ENCODE measurements around the gene PLXNA2. TPM values are rescaled to one million over a fixed set of nuclear protein-coding genes. Genes with fewer than 3 reads are reported as not detected.
A peak's percentile ranks its signal among the peaks of the same experiment; 100 is the strongest.

Gene PLXNA2
- total and polyA plus RNA-seq, 2 of the 13 experiments (the other 11 are each of a cell fraction or from before 2014, with no cell fraction given), result 1.1 to 2.1 TPM

- TF ChIP-seq SATB2 (CRISPR knock-in tag; IDR thresholded peaks at IDR 0.05) (no peak), KLF9 (CRISPR knock-in tag; IDR thresholded peaks at IDR 0.05; ENCODE audit: low read depth) (no peak), SP4 (CRISPR knock-in tag; IDR thresholded peaks at IDR 0.05) (peak; percentile 17; the same call in 1 of the 2 replicates), FOXO1 (CRISPR knock-in tag; IDR thresholded peaks at IDR 0.05) (no peak), TOPORS (CRISPR knock-in tag; IDR thresholded peaks at IDR 0.05) (no peak), ARID4A (CRISPR knock-in tag; IDR thresholded peaks at IDR 0.05; ENCODE audit: borderline replicate concordance) (peak; percentile 28; the same call in 1 of the 2 replicates), PRPF4 (IDR thresholded peaks at IDR 0.05; ENCODE audit: low read depth, low read length, poor library complexity, severe bottlenecking) (no peak), HOXA3 (CRISPR knock-in tag; IDR thresholded peaks at IDR 0.05) (peak; percentile 35; the same call in 1 of the 2 replicates), AGO2 (optimal IDR thresholded peaks at IDR 0.05; ENCODE audit: low read depth, low read length) (no peak), ZUFSP (CRISPR knock-in tag; IDR thresholded peaks at IDR 0.05; ENCODE audit: borderline replicate concordance) (no peak)
- TF ChIP-seq, protein P1, sequence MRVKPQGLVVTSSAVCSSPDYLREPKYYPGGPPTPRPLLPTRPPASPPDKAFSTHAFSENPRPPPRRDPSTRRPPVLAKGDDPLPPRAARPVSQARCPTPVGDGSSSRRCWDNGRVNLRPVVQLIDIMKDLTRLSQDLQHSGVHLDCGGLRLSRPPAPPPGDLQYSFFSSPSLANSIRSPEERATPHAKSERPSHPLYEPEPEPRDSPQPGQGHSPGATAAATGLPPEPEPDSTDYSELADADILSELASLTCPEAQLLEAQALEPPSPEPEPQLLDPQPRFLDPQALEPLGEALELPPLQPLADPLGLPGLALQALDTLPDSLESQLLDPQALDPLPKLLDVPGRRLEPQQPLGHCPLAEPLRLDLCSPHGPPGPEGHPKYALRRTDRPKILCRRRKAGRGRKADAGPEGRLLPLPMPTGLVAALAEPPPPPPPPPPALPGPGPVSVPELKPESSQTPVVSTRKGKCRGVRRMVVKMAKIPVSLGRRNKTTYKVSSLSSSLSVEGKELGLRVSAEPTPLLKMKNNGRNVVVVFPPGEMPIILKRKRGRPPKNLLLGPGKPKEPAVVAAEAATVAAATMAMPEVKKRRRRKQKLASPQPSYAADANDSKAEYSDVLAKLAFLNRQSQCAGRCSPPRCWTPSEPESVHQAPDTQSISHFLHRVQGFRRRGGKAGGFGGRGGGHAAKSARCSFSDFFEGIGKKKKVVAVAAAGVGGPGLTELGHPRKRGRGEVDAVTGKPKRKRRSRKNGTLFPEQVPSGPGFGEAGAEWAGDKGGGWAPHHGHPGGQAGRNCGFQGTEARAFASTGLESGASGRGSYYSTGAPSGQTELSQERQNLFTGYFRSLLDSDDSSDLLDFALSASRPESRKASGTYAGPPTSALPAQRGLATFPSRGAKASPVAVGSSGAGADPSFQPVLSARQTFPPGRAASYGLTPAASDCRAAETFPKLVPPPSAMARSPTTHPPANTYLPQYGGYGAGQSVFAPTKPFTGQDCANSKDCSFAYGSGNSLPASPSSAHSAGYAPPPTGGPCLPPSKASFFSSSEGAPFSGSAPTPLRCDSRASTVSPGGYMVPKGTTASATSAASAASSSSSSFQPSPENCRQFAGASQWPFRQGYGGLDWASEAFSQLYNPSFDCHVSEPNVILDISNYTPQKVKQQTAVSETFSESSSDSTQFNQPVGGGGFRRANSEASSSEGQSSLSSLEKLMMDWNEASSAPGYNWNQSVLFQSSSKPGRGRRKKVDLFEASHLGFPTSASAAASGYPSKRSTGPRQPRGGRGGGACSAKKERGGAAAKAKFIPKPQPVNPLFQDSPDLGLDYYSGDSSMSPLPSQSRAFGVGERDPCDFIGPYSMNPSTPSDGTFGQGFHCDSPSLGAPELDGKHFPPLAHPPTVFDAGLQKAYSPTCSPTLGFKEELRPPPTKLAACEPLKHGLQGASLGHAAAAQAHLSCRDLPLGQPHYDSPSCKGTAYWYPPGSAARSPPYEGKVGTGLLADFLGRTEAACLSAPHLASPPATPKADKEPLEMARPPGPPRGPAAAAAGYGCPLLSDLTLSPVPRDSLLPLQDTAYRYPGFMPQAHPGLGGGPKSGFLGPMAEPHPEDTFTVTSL (CRISPR knock-in tag; IDR thresholded peaks at IDR 0.05; ENCODE audit: borderline replicate concordance), result peak; percentile 62; the same call in 1 of the 2 replicates
- TF ChIP-seq, protein P2, sequence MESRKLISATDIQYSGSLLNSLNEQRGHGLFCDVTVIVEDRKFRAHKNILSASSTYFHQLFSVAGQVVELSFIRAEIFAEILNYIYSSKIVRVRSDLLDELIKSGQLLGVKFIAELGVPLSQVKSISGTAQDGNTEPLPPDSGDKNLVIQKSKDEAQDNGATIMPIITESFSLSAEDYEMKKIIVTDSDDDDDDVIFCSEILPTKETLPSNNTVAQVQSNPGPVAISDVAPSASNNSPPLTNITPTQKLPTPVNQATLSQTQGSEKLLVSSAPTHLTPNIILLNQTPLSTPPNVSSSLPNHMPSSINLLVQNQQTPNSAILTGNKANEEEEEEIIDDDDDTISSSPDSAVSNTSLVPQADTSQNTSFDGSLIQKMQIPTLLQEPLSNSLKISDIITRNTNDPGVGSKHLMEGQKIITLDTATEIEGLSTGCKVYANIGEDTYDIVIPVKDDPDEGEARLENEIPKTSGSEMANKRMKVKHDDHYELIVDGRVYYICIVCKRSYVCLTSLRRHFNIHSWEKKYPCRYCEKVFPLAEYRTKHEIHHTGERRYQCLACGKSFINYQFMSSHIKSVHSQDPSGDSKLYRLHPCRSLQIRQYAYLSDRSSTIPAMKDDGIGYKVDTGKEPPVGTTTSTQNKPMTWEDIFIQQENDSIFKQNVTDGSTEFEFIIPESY (CRISPR knock-in tag; IDR thresholded peaks at IDR 0.05), result no peak
- TF ChIP-seq, protein P3, sequence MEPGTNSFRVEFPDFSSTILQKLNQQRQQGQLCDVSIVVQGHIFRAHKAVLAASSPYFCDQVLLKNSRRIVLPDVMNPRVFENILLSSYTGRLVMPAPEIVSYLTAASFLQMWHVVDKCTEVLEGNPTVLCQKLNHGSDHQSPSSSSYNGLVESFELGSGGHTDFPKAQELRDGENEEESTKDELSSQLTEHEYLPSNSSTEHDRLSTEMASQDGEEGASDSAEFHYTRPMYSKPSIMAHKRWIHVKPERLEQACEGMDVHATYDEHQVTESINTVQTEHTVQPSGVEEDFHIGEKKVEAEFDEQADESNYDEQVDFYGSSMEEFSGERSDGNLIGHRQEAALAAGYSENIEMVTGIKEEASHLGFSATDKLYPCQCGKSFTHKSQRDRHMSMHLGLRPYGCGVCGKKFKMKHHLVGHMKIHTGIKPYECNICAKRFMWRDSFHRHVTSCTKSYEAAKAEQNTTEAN (CRISPR knock-in tag; conservative IDR thresholded peaks at IDR 0.05), result no peak
These were observed 8.0 kb downstream of the PLXNA2 start (continued) for GRCh38 chr1:208235982-208236761.

Data from HepG2 (cell line).